DMS79 (cell line): ENCODE results near the gene RPL28.

Experiments
- DNase-seq: peaks from one replicate; lab custom pipeline; 2025; lab: John Stamatoyannopoulos, UW

Gene RPL28

GRCh38 chr19:55385724-55386492, at the start of gene RPL28:
TSS of gene RPL28 (plus strand) at chr19:55385932. CDS start at chr19:55386358, 426 bp downstream.
- peak; percentile 97 for DNase-seq

GRCh38 chr19:55336101-55336500, 49.6 kb upstream of the RPL28 start:
- no peak for DNase-seq

- peak; percentile 100 for DNase-seq
These were observed 46.4 kb upstream of the RPL28 start, which contains the start of gene KMT5C for GRCh38 chr19:55339105-55339888. TSS of gene KMT5C (plus strand) at chr19:55339876. CDS start at chr19:55341937, 2,061 bp downstream.

- DNase-seq = no peak
These were observed 45.6 kb upstream of the RPL28 start for GRCh38 chr19:55339889-55340783.

- DNase-seq = no peak
These were observed 45.0 kb upstream of the RPL28 start for GRCh38 chr19:55340784-55341147.

GRCh38 chr19:55341171-55341588, 44.6 kb upstream of the RPL28 start:
- peak; percentile 83 for DNase-seq

- no peak for DNase-seq
These were observed 43.9 kb upstream of the RPL28 start for GRCh38 chr19:55341595-55342531.

GRCh38 chr19:55344444-55344843, 41.3 kb upstream of the RPL28 start:
- peak; percentile 87 for DNase-seq

GRCh38 chr19:55345101-55345817, 40.5 kb upstream of the RPL28 start:
- DNase-seq = no peak

- DNase-seq = no peak
These were observed 39.7 kb upstream of the RPL28 start for GRCh38 chr19:55345818-55346724.

GRCh38 chr19:55346725-55347441, 38.8 kb upstream of the RPL28 start:
- no peak for DNase-seq

GRCh38 chr19:55347442-55348009, 38.2 kb upstream of the RPL28 start:
- no peak for DNase-seq

- DNase-seq = peak; percentile 79
These were observed 37.3 kb upstream of the RPL28 start for GRCh38 chr19:55348317-55349034.

GRCh38 chr19:55350620-55351315, 35.0 kb upstream of the RPL28 start:
- DNase-seq = no peak

GRCh38 chr19:55352040-55352439, 33.7 kb upstream of the RPL28 start:
- no peak for DNase-seq

- no peak for DNase-seq
These were observed 33.1 kb upstream of the RPL28 start for GRCh38 chr19:55352549-55353145.
